Esophagus muscularis mucosa (tissue), 4 donors: Measurements from ENCODE around the gene TAMM41. TPM values are rescaled to one million over a fixed set of nuclear protein-coding genes. Genes with fewer than 3 reads are reported as not detected.

Experiments
- DNase-seq: peaks from one replicate; pipeline ENCODE4 v3.0.0-alpha.2; 2017; ENCODE audit errors: extremely low spot score
- H3K27ac ChIP-seq, 4 donors: fragments of 200-600 bp; sonication (generic); replicated peaks in 1 of 4; 1 replicate in 3 of 4; 2 replicates in 1 of 4; pipeline ENCODE4 v1.5.1; 2016 to 2019; ENCODE audit warnings: mild to moderate bottlenecking in 1 of 4
- H3K27me3 ChIP-seq, 4 donors: fragments of 200-600 bp; sonication (generic); one replicate each; pipeline versions ENCODE4 v1.5.1 to v1.6.0; 2016 to 2019
- H3K36me3 ChIP-seq, 4 donors: fragments of 200-600 bp; sonication (generic); one replicate each; pipeline ENCODE4 v1.5.1; 2016 to 2019
- H3K4me1 ChIP-seq, 4 donors: fragments of 200-600 bp; sonication (generic); one replicate each; pipeline ENCODE4 v1.5.1; 2016 to 2019
- H3K4me3 ChIP-seq, 4 donors: fragments of 200-600 bp; sonication (generic); 1 replicate in 2 of 4; 2 replicates in 2 of 4; pipeline ENCODE4 v1.5.1; 2016 to 2019; ENCODE audit warnings: mild to moderate bottlenecking in 4 of 4, moderate library complexity in 1 of 4
- H3K9me3 ChIP-seq, 4 donors: fragments of 200-600 bp; sonication (generic); 1 replicate in 3 of 4; 2 replicates in 1 of 4; pipeline ENCODE4 v1.5.1; 2016 to 2019
- EP300 ChIP-seq: sonication (generic); formaldehyde crosslinking; IDR thresholded peaks from one replicate; pipeline ENCODE4 v1.6.1; 2017; ENCODE audit warnings: antibody characterized with exemption
- POLR2A ChIP-seq: fragments of 450-650 bp; IDR thresholded peaks from one replicate; pipeline ENCODE4 v1.6.1; 2017; ENCODE audit warnings: antibody characterized with exemption, moderate library complexity, mild to moderate bottlenecking, low read depth
- POLR2AphosphoS5 ChIP-seq, 2 donors: sonication (generic); formaldehyde crosslinking; IDR thresholded peaks; one replicate each; pipeline ENCODE4 v1.6.1; 2017; ENCODE audit warnings: antibody characterized with exemption in 2 of 2
- WGBS: methylation state at CpG from one replicate; pipeline ENCODE4 v1.1.5; 2018; 5-methylcytosine and 5-hydroxymethylcytosine counted together
- intact Hi-C: fragments of 100-400 bp; cut with DNase I; formaldehyde crosslinking; loops from one replicate; pipeline ENCODE4 v1.15.1; 2023
- total RNA-seq, 4 donors: library from RNA; depleted of rRNA; stranded (reverse); fragments of >200 nt; gene quantifications; one replicate each; pipeline versions ENCODE4 v1.1.0 to v1.2.1, GENCODE V29; 2016
- TF ChIP-seq, protein P1 (sequence below), 3 experiments: fragments of 200-600 bp in 2 of 3; fragments of 450-650 bp in 1 of 3; sonication (generic) in 2 of 3; IDR thresholded peaks; one replicate each; pipeline ENCODE4 v1.5.1; 2017 to 2019; ENCODE audit warnings: antibody characterized with exemption in 3 of 3, mild to moderate bottlenecking in 2 of 3, moderate library complexity in 1 of 3

Gene TAMM41
- total RNA-seq, 4 donors from 2014 or later, result 4.8 to 8.3 (median 7.2) TPM

DNA sequence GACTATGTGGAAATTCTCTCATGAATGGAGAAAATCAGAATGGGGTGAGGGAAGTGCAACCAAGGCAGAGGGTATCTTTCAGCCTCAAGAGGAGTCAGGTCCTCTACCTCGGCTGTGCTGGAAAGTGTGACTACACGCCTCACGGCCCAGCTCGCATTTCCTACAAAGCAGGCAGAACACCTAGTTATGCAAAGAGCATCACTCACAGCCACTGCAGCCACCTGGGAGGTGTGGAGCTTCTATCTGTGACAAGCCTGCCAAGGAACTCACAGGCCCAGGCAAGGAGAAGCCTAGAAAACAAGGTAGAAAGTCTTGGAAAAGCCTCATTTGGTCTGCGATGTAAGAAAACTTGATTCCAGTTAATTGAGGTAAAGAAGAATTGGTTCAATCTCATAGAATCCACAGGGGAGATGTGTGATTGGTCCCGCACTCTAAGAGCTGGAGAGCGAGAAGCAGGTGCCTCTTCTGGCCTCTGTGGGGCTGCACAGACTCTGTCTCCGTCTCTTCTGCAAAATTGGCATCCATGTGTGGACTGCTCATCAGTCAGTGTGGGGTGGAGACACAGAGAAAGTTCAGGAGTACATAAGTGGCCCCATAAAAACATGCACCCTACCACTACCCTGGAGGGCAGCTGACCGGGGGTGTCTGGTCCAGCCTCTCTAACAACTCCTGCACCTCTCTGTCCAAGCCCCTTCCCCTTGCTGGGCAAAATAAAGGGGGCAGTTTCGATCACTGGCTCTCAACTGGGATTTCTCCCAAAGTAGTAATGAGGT is 76.8 kb downstream of the TAMM41 start:
- no peaks in the 10 kb centered on the region for H3K27me3 ChIP-seq
- DNase-seq, result no peak
- TF ChIP-seq, protein P1, sequence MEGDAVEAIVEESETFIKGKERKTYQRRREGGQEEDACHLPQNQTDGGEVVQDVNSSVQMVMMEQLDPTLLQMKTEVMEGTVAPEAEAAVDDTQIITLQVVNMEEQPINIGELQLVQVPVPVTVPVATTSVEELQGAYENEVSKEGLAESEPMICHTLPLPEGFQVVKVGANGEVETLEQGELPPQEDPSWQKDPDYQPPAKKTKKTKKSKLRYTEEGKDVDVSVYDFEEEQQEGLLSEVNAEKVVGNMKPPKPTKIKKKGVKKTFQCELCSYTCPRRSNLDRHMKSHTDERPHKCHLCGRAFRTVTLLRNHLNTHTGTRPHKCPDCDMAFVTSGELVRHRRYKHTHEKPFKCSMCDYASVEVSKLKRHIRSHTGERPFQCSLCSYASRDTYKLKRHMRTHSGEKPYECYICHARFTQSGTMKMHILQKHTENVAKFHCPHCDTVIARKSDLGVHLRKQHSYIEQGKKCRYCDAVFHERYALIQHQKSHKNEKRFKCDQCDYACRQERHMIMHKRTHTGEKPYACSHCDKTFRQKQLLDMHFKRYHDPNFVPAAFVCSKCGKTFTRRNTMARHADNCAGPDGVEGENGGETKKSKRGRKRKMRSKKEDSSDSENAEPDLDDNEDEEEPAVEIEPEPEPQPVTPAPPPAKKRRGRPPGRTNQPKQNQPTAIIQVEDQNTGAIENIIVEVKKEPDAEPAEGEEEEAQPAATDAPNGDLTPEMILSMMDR (IDR thresholded peaks at IDR 0.05), result no peak
- no peak for TF ChIP-seq EP300
- no peak for TF ChIP-seq POLR2A
- no peak for TF ChIP-seq POLR2AphosphoS5 (IDR thresholded peaks at IDR 0.05)
- H3K9me3 ChIP-seq, result no peaks in the 10 kb centered on the region
- peaks cover 8 to 21% (median 13%) of the 10 kb centered on the region in 4 donors for H3K4me1 ChIP-seq
- no peaks in the 10 kb centered on the region for H3K36me3 ChIP-seq
- H3K27ac ChIP-seq, result no peak overlapping the region
- H3K4me3 ChIP-seq, result peak overlapping the region; percentile 18 to 41 (median 24)
- intact Hi-C loops, result no loop called here
- 69% methylated on average over 10 of the region's 10 CpGs for WGBS

DNA sequence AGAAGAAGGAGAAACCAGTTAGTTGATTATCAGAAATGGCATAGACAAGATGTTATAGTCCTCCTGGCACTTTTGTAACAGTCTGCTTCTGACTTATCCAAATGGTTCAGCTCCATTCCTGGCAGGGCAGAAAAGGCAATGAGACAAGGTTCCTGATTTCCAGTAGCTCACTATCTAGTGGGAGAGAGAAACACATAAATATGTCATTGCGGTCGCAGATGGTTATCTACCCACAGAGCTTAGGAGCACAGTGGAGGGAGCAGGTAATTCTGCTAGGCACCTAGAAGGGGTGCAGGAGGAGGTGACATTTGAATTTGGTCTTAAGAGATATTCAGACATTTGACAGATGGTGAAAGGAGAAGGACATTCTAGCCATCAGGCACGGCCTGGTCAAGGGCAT is 78.1 kb downstream of the TAMM41 start:
- no peak overlapping the region for H3K27ac ChIP-seq
- H3K9me3 ChIP-seq, result no peaks in the 10 kb centered on the region
- intact Hi-C loops, result no loop called here
- DNase-seq, result no peak
- H3K4me3 ChIP-seq, result no peak overlapping the region
- no peaks in the 10 kb centered on the region for H3K36me3 ChIP-seq
- no peaks in the 10 kb centered on the region for H3K27me3 ChIP-seq
- peaks cover 8 to 14% (median 13%) of the 10 kb centered on the region in 4 donors for H3K4me1 ChIP-seq
- TF ChIP-seq POLR2AphosphoS5 (IDR thresholded peaks at IDR 0.05), result no peak
- no peak for TF ChIP-seq EP300
- TF ChIP-seq, protein P1 (IDR thresholded peaks at IDR 0.05), result no peak
- TF ChIP-seq POLR2A, result no peak
- 85% methylated on average over 3 of the region's 3 CpGs for WGBS

DNA sequence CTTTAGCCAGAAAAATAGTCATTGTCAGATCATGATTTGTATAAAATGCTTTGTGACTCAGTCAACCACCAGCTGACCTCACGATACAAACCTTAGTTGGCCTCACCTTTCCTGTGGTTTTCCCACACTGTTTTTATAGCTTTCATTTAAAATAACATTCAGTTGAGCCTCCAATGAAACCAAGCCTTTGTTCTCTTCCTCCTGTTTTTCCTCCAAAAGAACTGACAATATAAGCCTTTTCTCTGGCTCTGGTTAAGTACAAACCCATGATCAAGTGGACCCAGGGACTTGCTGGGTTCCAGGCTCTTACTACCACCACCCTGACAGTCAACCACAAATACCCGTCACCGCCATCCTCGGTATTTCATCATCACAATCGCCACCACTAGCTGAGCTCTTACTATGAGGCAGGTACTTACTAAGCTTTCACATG is 81.7 kb downstream of the TAMM41 start:
- no peak overlapping the region for H3K4me3 ChIP-seq
- intact Hi-C loops, result no loop called here
- WGBS, result 85% methylated on average over 5 of the region's 5 CpGs
- H3K4me1 ChIP-seq, result peaks cover 0 to 1% (median under 1%) of the 10 kb centered on the region in 4 donors
- DNase-seq, result no peak
- no peaks in the 10 kb centered on the region for H3K27me3 ChIP-seq
- no peak for TF ChIP-seq EP300
- TF ChIP-seq POLR2A, result no peak
- no peak for TF ChIP-seq POLR2AphosphoS5 (IDR thresholded peaks at IDR 0.05)
- TF ChIP-seq, protein P1 (IDR thresholded peaks at IDR 0.05), result no peak
- no peaks in the 10 kb centered on the region for H3K9me3 ChIP-seq
- H3K36me3 ChIP-seq, result no peaks in the 10 kb centered on the region
- H3K27ac ChIP-seq, result no peak overlapping the region

DNA sequence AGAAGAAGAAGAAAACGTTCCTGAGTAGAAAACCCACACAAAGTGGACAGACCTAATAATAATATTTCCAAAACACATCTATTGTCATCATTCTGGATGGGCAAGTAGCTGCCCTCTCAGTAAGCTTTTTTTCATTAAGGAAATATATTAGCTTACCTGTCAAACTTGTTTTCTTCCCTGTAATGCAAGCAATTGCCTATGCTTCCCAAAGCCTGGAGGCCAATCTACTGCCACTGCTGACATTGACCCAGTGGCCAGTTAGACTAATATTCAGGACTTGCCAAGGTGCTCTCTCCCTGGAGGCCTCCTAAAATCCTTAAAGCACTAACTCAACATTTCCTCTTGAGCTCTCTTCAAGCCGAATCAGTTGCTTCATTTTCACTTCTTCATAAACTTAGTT is 86.7 kb downstream of the TAMM41 start:
- intact Hi-C loops, result no loop called here

More for the DNA sequence above, 86.7 kb downstream of the TAMM41 start:
- Histone ChIP-seq H3K9me3 (no peaks in the 10 kb centered on the region), H3K36me3 (no peaks in the 10 kb centered on the region), H3K4me3 (no peak overlapping the region), H3K4me1 (no peaks in the 10 kb centered on the region), H3K27ac (no peak overlapping the region), H3K27me3 (no peaks in the 10 kb centered on the region)
- TF ChIP-seq, protein P1 (IDR thresholded peaks at IDR 0.05), result no peak
- no peak for TF ChIP-seq EP300
- TF ChIP-seq POLR2A, result no peak
- no peak for TF ChIP-seq POLR2AphosphoS5 (IDR thresholded peaks at IDR 0.05)
- WGBS, result 70% methylated on average over 2 of the region's 2 CpGs
- no peak for DNase-seq
